GM12878 (cell line): ENCODE measurements around the gene GNAZ. TPM values are rescaled to one million over a fixed set of nuclear protein-coding genes. Genes with fewer than 3 reads are reported as not detected.

ENCODE experiments used
- EGR1 ChIP-seq, 2 experiments: IDR thresholded peaks; 1 replicate in 1 of 2; 2 replicates in 1 of 2; pipeline ENCODE4 v1.6.1; 2011 to 2012; ENCODE audit warnings: low read depth in 2 of 2, low read length in 2 of 2, borderline replicate concordance in 1 of 2, mild to moderate bottlenecking in 1 of 2, moderate library complexity in 1 of 2
- ETV6 ChIP-seq, 2 experiments: fragments of 450-650 bp in 1 of 2; IDR thresholded peaks in 1 of 2; conservative IDR thresholded peaks in 1 of 2; 2 replicates each; pipeline ENCODE4 v1.6.1; 2014; ENCODE audit warnings: antibody characterized with exemption in 1 of 2, borderline replicate concordance in 1 of 2, low read depth in 1 of 2, mild to moderate bottlenecking in 1 of 2, moderate library complexity in 1 of 2
- GATAD2B ChIP-seq: fragments of 450-650 bp; conservative IDR thresholded peaks from 2 replicates; pipeline ENCODE4 v1.6.1; 2017; ENCODE audit warnings: low read depth, mild to moderate bottlenecking, moderate library complexity
- IRF5 ChIP-seq: fragments of 450-650 bp; IDR thresholded peaks from 2 replicates; pipeline ENCODE4 v1.6.1; 2017; ENCODE audit warnings: borderline replicate concordance
- KAT2A ChIP-seq: conservative IDR thresholded peaks from 2 replicates; pipeline ENCODE4 v1.6.1; 2011; ENCODE audit warnings: low read depth, low read length; ENCODE audit not compliant: control insufficient read depth
- KDM1A ChIP-seq: fragments of 200-600 bp; sonication (generic); IDR thresholded peaks from 2 replicates; pipeline ENCODE4 v1.6.1; 2016; ENCODE audit warnings: borderline replicate concordance
- MAX ChIP-seq: IDR thresholded peaks from 2 replicates; pipeline ENCODE4 v1.6.1; 2012; ENCODE audit warnings: low read depth, low read length, improper control_type of control experiment
- NFYB ChIP-seq: IDR thresholded peaks from 2 replicates; pipeline ENCODE4 v1.6.1; 2011; ENCODE audit warnings: low read depth, mild to moderate bottlenecking, low read length, improper control_type of control experiment, moderate library complexity; ENCODE audit not compliant: insufficient read depth
- NKRF ChIP-seq: fragments of 450-650 bp; conservative IDR thresholded peaks from 2 replicates; pipeline ENCODE4 v1.6.1; 2017; ENCODE audit warnings: mild to moderate bottlenecking, moderate library complexity
- PBX3 ChIP-seq: IDR thresholded peaks from 2 replicates; pipeline ENCODE4 v1.6.1; 2011; ENCODE audit warnings: mild to moderate bottlenecking, low read depth, low read length, moderate library complexity; ENCODE audit not compliant: insufficient replicate concordance
- SMAD5 ChIP-seq: IDR thresholded peaks from 2 replicates; pipeline ENCODE4 v1.6.1; 2016; ENCODE audit warnings: antibody characterized with exemption, low read depth
- YBX1 ChIP-seq: fragments of 450-650 bp; IDR thresholded peaks from 2 replicates; pipeline ENCODE4 v1.6.1; 2016; ENCODE audit warnings: antibody characterized with exemption
- ZBTB33 ChIP-seq: fragments of 450-650 bp; IDR thresholded peaks from 2 replicates; pipeline ENCODE4 v1.6.1; 2017; ENCODE audit warnings: mild to moderate bottlenecking
- ZNF24 ChIP-seq: fragments of 450-650 bp; IDR thresholded peaks from 2 replicates; pipeline ENCODE4 v1.6.1; 2017; ENCODE audit warnings: antibody characterized with exemption, mild to moderate bottlenecking
- ZNF592 ChIP-seq: fragments of 450-650 bp; IDR thresholded peaks from 2 replicates; pipeline ENCODE4 v1.6.1; 2017; ENCODE audit warnings: mild to moderate bottlenecking, moderate library complexity
- polyA plus RNA-seq, 11 experiments: library from polyadenylated mRNA; depleted of rRNA in 4 of 11; unstranded in 6 of 11; stranded (reverse) in 5 of 11; fragments of >200 nt; fragmentation: Nextera tagmentation in 4 of 11; fragmentation: Illumina TruSeq in 1 of 11; extraction: Ambion mirVana in 4 of 11; extraction: Trizol in 1 of 11; gene quantifications; 1 replicate in 1 of 11; 2 replicates in 10 of 11; pipeline versions ENCODE4 v1.2.1 to v1.2.3, GENCODE V29; 2011 to 2016; ENCODE audit warnings: inconsistent platforms in 2 of 11, missing spikeins in 2 of 11, low read depth in 1 of 11
- total RNA-seq, 4 experiments: library from RNA; depleted of rRNA in 3 of 4; stranded (reverse); fragments of >200 nt in 3 of 4; fragmentation: Illumina TruSeq in 1 of 4; extraction: Trizol in 1 of 4; gene quantifications; 2 replicates each; pipeline versions ENCODE4 v1.2.1 to v1.2.3, GENCODE V29; 2013 to 2021

Gene GNAZ
- total and polyA plus RNA-seq, 10 of the 15 experiments (the other 5 are each of a cell fraction or from before 2014, with no cell fraction given), result 0.09 to 1.0 (median 0.44) TPM; not detected in 1

- peak; percentile 91 for TF ChIP-seq NKRF
- TF ChIP-seq ETV6 (conservative IDR thresholded peaks at IDR 0.05 in 1 of 2, IDR thresholded peaks at IDR 0.05 in 1 of 2; ENCODE audit: borderline replicate concordance in 1 of 2, low read depth in 1 of 2), result no peak
- TF ChIP-seq GATAD2B, result peak; percentile 54; the same call in 1 of the 2 replicates
- no peak for TF ChIP-seq YBX1
- TF ChIP-seq NFYB, result peak; percentile 29; the same call in 1 of the 2 replicates
- TF ChIP-seq KDM1A, result no peak
- peak; percentile 27; the same call in 1 of the 2 replicates for TF ChIP-seq MAX
- no peak for TF ChIP-seq ZNF592
- peak; percentile 28; the same call in 1 of the 2 replicates for TF ChIP-seq ZBTB33
- TF ChIP-seq SMAD5, result no peak
- no peak for TF ChIP-seq IRF5
- TF ChIP-seq EGR1 (IDR thresholded peaks at IDR 0.05; ENCODE audit: borderline replicate concordance in 1 of 2, low read depth in 2 of 2, low read length in 2 of 2), result peak in 1 of 2 experiments; percentile 85; a peak in 2 of 3 replicates
- peak; percentile 87 for TF ChIP-seq PBX3
- no peak for TF ChIP-seq KAT2A
- TF ChIP-seq ZNF24, result no peak
Measured at GRCh38 chr22:23144932-23145877, 74.9 kb downstream of the GNAZ start, which contains the start of gene RAB36 (continued).
